ENCODE measurements around the gene PDCD2L.
"Not testable (repeated sequence)": the region's sequence is repeated elsewhere in the genome, so short reads cannot be mapped to it uniquely, and the experiment has no call there.

PDCD2L gene, protein sequence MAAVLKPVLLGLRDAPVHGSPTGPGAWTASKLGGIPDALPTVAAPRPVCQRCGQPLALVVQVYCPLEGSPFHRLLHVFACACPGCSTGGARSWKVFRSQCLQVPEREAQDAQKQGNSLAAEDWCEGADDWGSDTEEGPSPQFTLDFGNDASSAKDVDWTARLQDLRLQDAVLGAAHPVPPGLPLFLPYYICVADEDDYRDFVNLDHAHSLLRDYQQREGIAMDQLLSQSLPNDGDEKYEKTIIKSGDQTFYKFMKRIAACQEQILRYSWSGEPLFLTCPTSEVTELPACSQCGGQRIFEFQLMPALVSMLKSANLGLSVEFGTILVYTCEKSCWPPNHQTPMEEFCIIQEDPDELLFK

GRCh38 chr19:34404109-34404909, at the start of gene PDCD2L:
Gene PDCD2L (plus strand): TSS chr19:34404399. CDS start chr19:34404431, 32 bp downstream.
- DNase-seq, result peak; percentile 67

- DNase-seq, result no peak
Observed at GRCh38 chr19:34355201-34355600, 49.0 kb upstream of the PDCD2L start.

- DNase-seq, result no peak
Observed at GRCh38 chr19:34356875-34357274, 47.3 kb upstream of the PDCD2L start.

DNA sequence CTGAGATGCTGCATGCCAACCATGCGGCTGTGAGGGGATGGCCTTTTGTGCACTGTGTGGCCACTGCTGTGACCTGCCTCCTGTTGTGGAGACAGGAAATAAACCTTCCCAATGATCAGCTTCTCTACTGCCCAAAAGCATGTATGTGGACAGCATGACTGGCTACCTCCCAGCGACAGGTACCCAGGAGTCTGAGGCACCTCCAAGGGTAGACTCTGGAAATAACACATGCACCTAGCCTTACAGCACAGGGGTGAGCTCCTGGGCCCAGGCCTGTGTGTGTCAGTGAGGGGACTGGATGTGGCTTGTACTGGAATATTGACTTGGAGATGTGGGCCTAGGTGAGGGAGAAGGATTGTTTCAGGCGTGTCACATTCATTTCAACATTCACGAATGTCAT, 46.8 kb upstream of the PDCD2L start:
- no peak for DNase-seq

DNA sequence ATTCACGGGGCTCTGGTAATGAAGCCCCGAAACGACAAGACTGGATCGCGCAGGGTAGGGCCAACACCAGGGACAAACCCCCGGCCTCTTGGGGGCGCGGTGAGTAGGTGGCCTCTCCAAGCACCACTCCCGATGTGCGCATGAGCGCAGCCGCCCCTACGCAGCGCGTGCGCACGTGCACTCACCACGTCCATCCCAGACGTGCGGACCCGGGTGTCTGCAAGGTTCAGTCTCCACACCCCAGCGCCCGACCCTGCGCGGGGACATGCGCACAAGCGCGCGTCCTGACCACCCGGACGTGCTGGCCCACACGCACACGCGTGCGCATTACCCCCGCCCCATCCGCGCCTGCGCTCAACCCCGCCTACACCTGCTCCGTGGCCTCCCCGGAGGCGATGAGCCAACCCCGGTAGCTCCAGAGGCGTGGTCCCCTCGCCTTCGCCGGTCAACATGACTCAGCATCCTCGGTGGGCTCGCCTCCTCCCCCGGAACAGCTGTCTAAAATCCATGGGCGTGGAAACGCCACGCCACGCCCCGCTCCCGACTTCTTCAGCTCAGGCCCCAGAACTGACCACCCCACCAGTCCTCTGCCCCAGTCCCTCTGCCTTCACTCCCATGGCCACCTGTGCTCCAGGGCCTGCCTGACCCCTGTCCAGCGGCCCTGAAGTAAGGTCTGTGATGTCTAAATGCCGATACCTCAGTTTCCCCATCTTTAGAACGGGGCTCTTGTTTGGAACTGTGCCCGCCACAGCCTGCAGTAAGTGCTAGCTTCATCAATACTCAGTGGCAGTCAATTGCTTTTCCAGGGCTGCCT, 44.9 kb upstream of the PDCD2L start:
- peak; percentile 87 for DNase-seq

GRCh38 chr19:34359954-34360315, 44.3 kb upstream of the PDCD2L start:
- no peak for DNase-seq

DNA sequence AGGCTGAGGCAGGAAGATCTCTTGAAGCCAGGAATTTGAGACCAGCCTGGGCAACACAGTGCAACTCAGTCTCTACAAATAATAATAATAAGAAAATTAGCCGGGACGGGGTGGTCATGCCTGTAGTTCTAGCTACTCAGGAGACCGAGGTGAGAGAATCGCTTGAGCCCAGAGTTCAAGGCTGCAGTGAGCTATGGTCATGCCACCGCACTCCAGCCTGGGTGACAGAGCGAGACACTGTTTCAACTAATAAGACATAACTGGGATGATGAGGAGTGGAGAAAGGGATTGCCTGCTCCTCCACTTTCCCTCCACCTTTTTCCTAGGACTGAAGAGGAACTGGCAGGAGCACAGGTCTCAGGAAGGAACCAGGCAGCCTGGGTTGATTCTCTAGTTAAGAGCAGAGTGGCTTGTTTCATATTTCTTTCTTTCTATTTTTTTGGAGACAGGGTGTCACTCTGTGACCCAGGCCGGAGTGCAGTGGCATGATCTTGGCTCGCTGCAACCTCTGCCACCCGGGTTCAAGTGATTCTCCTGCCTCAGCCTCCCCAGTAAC, 43.8 kb upstream of the PDCD2L start:
- DNase-seq, result no peak

DNA sequence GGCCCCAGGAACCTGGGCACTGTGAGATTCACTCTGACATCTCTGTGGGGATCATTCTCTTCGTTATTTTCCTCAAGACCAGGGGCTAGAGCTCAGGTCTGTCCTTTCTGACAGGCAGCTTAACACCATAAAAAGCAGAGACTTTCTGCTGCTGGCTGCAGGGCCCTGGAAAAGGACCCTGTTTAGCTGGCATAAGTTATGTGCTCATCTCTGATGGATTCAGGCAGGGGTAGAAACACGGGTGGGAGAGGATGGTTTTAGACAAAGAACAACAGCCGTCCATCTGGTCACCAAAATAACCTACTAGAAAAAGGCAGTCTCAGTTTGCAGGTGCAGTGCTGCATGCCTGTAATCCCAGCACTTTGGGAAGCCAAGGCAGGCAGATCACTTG, 41.5 kb upstream of the PDCD2L start:
- DNase-seq, result no peak

DNA sequence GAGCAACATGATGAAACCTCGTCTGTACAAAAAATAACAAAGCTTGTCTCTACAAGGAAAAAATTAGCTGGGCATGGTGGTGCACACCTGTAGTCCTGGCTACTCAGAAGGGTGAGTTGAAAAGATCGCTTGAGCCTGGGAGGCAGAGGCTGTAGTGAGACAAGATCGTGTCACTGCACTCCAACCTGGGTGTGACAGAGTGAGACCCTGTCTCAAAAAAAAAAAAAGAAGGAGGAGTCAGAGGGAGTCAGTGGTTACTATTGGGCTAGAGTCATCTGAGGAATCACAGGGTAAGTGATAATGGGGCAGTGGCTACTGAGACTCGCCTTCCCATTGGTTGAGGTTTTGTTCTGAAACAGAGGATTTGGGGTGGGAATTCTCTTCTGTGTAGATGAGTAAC, 41.1 kb upstream of the PDCD2L start:
- no peak for DNase-seq

DNA sequence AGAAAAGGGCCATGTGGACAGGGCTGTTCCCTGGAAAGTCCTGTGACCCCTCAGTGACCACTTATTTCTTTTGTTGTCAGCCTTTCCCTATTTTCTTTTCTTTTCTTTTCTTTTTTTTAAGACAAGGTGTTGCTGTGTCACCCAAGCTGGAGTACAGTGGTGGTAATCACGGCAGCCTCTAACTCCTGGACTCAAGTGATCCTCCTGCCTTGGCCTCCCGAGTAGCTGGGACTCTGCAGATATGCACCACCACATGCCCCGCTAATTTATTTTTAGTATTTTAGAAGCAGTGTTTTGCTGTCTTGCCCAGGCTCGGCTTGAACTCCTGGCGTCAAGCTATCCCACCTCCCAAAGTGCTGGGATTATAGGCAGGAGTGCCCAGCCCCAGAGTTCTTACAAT, 40.3 kb upstream of the PDCD2L start:
- DNase-seq, result no peak

DNA sequence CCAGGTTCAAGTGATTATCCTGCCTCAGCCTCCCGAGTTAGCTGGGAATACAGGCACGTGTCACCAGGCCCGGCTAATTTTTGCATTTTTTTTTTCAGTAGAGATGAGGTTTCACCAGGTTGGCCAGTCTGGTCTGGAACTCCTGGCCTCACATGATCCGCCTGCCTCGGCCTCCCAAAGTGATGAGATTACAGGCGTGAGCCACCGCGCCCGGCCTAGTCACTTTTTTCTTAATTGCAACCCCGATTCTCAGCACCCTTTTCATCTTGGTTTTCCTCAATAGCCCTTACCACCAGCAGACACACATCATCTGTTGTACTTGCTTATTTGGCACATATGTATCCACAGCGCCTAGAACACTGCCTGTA, 39.8 kb upstream of the PDCD2L start:
- no peak for DNase-seq

DNA sequence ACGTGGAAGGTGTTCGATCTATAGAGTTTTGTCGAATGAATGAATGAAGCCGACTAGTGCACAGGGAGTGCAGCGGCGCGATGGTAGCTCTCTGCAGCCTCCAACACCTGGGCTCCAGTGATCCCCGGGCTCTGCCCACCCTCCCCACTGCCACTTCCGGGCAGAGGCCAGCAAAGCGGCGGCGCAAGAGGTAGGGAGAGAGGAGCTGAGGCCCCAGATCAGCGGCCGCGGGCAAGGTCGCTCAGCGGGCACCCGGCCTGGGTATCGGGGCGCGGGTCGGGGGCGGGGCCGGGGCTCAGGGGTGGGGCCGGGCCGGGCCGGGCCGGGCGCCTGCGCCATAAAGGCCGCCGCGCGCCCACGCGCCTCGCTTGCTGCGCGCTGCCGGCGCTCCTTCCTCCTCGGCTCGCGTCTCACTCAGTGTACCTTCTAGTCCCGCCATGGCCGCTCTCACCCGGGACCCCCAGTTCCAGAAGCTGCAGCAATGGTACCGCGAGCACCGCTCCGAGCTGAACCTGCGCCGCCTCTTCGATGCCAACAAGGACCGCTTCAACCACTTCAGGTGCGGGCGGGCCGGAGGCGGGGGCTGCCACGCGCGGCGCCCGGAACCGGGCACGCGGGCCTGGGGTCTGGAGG, 39.3 kb upstream of the PDCD2L start, which contains the start of gene GPI:
Gene GPI, plus strand, starts transcription at position 367 of the 633 bp plus-strand sequence. Its CDS starts 71 bp downstream, at position 438.
- DNase-seq, result peak; percentile 7

DNA sequence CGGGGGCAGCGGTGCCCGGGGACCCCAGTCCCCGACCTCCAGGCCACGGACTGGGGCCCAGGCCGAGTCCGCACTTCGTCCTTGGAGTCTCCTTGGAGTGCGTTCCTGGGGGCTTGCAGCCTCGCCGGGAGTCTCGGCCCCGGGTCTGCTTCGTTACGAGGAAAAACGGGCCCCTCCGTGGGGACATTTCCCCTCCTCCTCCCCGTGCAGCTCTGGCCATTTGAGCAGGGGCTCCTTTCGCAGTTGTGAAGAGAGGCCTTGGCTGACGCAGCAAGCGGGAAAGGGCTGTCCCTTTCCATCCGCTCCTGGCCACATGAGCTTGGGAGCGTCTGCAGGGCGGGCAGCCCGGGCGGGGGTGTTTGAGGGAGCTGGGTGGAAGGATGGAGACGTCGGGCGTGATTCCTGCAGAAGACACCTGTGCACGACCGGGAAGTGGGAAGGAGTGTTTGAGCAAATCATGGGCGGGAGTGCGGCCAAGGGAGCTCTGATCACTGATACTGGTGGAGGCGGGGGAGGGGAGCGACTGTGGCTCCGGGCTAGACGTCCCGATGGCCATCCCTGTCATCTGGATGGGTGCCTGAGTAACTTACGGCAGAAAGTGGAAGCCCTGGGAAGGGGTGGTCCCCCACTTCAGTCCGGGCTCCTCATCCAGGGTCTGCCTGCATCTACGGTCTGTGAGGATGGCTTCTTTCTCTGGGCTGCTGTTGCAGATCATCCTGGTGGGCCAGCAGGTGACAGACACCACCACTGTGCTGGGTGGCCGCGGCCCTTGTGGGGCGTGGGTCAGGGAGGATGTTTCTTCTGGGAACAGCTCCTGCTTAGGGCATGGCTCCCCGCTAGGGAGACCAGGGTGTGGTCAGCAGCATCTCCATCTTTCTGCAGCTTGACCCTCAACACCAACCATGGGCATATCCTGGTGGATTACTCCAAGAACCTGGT, 38.5 kb upstream of the PDCD2L start:
- no peak for DNase-seq

- peak; percentile 11 for DNase-seq
Observed at GRCh38 chr19:34366738-34367623, 37.2 kb upstream of the PDCD2L start.

- no peak for DNase-seq
Observed at GRCh38 chr19:34367624-34367957, 36.6 kb upstream of the PDCD2L start.

DNA sequence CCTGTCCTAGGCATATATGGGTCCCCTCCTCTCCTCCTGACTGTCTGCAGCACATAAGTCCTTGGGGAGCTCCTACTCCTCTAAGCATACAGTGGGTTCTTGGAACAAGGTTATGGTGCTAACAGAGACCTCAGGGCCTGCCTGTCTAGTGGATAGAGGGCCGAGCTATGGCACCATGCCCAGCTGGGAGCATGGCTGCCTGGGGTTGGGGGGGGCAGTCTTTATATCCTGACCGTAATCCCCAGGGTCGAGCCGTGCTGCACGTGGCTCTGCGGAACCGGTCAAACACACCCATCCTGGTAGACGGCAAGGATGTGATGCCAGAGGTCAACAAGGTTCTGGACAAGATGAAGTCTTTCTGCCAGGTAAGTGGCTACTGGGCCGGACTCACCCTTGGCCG, 35.9 kb upstream of the PDCD2L start:
- DNase-seq, result no peak

DNA sequence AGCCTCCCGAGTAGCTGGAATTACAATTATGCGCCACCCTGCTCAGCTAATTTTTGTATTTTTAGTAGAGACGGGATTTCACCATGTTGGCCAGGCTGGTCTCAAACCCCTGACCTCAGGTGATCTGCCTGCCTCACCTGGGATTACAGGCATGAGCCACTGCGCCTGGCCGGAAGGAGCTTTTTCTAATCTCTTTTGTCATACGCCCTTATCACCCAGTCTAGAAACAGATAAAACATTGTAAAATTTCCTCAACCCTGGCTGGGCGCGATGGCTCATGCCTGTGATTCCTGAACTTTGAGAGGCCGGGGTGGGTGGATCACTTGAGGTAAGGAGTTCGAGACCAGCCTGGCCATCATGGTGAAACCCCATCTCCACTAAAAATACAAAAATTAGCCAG, 35.0 kb upstream of the PDCD2L start:
- DNase-seq, result not testable (repeated sequence)

DNA sequence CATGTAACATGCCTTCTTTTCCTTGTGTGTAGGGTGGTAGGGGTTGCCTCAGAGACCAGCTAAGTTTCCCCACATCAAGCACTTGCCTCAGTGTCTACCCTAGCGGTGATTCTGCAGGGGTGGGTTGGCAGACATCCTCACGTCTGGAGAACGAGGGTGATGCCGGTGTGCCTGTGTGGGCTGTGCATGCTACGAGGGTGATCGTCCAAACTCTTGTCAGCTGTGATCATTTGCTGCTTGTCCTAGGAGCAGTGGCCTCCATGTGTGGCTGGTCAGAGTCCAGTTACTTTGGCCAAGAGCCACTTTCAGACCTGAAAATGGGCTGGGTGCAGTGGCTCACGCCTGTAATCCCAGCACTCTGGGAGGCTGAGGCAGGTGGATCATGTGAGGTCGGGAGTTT, 34.1 kb upstream of the PDCD2L start:
- DNase-seq, result no peak

- DNase-seq, result no peak
Observed at GRCh38 chr19:34370983-34371382, 33.2 kb upstream of the PDCD2L start.

DNA sequence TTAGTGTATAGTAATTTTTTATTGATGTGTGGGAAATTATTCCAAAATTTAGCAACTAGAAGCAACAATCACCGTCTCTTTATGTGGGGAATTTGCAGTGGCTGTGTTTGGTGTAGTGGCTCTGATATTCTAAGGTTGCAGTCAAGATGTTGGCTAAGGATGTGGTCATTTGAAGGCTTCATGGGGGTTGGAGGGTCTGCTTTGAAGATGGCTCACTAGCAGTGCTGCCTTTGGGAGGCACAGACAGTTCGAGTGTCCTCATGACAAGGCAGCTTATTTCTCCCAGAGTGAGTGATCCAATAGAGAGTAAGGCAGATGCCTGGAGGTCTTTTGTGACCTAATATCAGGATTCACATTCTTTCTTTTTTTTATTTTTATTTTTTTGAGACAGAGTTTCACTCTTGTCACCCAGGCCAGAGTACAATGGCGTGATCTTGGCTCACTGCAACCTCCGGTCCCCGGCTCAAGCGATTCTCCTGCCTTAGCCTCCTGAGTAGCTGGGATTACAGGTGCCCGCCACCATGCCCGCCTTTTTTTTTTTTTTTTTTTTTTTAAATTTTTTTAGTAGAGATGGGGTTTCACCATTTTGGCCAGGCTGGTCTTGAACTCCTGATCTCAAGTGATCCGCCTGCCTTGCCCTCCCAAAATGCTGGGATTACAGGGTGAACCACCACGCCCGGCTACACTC, 30.5 kb upstream of the PDCD2L start:
- no peak for DNase-seq

Data from GOT3 (cell line).